Globus pallidus (tissue), 1 donor: ENCODE data around the gene PLPP7.
A peak's percentile ranks its signal among the peaks of the same experiment; 100 is the strongest.

Source experiments
- DNase-seq: peaks from one replicate; pipeline ENCODE4 v3.0.0-alpha.2; 2015; ENCODE audit warnings: low spot score

Gene PLPP7

DNA sequence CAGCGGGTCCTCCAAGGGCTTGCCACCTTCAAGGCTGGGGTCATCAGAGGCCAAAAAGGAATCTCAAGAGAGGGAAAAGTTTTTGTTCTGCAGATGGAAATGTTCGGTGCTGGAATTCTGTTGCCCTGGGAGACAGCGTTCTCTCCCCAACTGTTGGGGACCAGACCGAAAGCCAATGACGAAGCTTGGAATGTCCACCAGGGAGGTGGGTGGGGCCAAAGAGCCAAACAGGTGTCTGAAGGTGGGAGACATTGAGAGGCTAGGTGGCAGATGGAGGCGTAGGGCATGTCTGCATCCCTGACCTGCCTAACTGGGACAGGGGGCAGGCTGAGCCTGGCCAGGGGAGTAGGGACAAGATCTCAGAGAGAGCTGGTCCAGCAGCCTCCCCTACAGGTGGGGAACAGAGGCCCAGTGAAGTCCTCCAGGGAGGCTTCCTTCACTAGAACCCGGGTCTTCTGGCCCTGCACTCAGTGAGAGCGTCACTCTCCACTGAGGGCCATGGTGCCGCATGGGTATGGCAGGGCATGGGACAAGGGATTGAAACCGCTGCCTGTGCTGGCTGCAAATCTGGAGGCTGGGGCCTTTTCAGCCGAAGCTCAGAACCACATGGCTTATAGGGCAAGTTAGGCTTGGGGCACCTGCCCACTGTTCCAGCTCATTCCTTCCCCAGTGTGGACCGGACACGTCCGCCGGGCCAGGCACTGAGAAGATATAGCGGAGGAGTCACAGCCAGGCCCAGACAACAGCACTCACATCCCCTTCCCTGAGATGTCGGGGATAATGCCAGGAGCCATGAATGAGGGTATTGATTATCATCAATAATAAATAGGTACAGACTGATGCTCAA lies 8.2 kb upstream of the PLPP7 start:
- DNase-seq, result no peak

DNA sequence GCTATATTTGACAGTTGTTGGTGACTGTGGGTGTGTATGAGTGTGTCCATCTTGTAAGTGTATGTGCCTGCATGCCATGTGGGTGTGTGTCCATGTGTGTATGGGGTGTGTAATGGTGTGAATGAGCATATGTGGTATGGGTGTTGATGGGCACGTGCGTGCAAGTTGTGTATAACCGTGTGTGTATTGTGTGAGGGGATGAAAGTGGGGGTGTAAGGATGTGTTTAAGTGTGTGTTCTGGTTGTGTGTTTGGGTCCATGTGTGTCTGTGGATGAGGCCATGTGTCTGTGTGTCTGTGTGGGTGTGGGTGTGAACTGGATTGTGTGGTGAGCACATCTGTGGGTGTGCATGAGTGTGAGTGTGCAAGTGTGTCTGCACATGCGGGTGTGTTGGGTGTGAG lies 7.3 kb upstream of the PLPP7 start:
- DNase-seq, result no peak

DNA sequence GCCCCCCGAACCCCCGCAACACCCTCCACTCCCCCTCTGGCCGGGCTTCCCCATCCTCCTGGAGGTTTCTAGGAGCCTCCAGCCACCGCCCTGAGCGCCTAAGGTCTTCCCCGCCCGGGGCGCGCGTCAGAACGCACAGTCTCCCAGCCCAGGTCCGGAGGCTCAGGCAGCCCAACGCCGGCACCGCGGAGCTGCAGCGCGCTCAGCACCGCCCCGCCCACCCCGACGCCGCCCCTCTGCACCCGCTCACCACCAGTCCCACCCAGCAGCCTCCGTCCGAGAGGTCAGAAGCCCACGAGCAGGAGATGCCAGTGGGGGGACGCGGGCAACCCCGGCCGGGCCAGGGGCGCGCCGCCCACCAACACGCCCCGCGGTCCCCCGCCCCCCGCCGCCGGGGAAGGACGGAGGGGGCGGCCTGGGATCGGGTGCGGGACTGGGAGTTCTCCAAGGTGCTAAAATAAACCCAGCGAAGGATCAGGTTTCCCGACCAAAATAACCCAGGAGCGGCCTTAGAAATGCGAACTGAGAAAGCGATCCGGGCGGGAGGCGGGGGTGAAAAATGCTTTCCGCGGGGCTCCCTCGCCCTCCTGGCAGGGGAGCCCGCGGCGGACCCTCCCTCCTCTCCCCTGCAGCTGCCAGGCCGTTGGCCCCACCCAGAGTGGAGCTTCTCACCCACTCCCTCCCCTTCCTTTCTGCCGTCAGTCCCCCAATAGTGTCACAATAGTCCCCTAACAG lies 6.7 kb upstream of the PLPP7 start:
- no peak for DNase-seq

DNA sequence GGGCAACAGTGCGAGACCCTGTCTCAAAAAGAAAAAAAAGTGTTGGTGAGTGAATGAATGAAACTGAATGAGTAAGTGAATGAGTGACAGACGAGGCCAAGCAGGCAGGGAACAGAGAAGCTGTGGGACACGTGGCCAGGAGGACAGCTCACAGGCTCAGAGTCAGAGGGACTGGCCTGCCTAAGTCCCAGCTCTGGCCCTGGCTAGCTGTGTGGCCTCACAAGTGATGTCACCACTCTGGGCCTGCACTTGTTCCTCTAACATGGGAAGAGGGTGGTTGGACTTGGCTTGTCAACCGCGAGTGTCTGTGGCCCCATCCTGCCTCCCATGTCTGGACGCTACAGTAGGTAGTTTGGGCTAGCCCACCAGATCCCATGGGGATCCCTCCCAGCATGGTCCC lies 4.7 kb upstream of the PLPP7 start:
- DNase-seq, result no peak

DNA sequence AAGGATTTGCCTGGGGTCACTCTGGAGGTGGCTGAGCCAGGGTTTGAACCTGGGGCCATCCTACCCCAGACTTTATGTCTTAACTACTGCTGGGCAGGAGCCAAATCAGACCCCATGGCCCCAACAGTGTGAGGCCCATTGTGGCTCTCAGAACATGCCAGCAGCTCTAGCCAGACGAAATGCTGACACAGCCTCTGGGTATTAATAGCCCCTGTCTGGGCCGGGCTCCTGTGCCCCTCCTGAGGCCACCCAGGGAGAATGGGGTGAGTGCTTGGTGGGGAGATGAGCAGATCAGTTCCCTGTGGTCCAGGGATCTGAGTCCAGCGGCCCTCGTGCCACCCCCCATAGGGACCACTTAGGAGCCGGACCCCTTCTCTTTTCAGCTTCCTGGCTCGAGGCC lies 2.2 kb upstream of the PLPP7 start:
- DNase-seq, result no peak

DNA sequence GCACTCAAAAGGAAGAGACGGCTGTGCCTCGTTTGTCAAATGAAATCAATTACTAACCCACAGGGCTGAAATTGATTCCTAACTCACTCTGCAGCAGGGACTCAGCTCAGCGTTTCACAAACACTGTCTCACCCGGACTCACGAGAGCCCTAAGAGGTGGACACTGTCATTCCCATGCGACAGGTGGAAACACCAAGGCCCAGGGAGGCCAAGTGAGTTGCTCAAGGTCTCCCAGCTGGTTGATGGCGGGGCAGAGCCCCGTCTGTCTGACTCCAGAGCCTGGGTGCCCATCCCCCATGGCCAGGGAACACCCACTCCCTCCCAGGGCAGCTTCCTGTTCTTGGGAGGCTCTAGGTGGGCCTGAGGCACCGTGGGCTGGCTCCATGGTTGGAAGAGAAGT lies 1.3 kb upstream of the PLPP7 start:
- DNase-seq, result no peak

DNA sequence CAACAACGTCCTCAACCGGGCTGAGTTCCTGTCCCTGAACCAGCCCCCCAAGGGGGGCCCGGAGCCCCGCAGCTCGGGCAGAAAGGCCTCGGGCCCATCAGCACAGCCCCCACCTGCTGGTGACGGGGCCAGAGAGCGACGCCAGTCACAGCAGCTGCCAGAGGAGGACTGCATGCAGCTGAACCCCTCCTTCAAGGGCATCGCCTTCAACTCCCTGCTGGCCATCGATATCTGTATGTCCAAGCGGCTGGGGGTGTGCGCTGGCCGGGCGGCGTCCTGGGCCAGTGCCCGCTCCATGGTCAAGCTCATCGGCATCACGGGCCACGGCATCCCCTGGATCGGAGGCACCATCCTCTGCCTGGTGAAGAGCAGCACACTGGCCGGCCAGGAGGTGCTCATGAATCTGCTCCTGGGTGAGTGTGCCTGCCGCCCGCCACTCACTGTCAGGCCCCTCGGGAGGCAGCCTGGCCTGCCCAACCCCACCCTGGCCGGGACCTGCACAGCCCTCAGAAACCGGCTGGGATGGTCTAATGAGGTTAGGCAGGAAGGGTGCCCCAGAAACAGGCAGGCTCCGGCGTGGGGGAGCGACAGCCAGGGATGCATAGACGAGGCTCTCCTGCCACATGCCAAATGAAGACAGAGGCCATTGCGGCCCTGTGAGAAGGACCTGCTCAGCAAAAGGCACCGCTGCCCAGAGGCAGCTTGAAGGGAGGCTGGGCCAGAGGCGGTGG lies 678 bp downstream of the PLPP7 start:
- DNase-seq, result peak; percentile 48

DNA sequence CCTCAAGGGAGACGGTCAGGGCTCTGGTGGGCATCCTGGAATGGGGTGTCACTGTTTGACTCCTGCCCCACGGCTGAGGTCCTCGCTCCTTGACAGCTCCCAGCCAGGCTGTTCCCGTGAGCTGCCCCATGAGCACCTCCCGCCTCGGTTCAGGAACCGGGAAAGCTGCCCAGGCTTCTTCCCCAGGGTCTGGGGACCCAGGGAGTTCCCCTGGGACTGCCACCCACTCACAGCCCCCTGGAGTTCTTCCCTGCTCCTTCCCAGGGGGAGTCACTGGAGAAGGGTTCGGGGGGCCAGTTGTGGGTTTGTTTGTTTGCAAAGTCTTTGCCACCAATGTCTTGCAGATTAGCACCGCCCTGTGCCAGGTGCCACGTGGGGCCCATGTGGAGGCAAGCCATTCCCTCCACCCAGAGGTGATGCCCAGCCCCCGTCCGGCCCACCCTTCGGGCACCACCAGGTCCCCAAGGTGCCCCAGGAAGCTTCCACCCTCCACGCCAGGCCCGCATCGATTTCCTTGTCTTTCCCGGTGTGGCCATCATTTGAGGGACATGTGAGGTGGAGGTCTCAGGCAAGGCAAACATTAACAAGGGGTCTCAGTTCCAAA lies 1.3 kb downstream of the PLPP7 start:
- DNase-seq, result no peak

DNA sequence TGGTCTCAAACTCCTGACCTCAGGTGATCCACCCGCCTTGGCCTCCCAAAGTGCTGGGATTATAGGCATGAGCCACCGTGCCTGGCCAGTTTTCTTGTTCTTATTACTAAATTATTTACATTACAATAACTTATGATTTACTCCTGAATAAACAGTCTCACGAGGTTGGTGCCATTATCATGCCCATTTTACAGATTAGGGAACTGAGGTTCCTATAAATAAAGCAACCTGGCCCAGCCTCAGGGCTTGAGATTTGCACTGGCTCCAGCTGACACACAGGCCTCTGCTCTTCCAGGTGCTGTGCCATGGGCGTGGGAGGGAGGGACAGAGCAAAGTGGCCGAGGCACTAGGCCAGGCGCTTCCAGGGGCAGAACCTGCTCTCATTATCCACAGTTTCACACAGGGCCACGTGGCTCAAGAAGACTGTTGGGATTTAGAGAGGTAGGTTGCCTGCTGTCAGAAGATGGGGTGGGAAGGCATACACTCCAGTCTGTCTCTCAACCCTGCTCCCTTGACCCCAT lies 2.3 kb downstream of the PLPP7 start:
- no peak for DNase-seq

DNA sequence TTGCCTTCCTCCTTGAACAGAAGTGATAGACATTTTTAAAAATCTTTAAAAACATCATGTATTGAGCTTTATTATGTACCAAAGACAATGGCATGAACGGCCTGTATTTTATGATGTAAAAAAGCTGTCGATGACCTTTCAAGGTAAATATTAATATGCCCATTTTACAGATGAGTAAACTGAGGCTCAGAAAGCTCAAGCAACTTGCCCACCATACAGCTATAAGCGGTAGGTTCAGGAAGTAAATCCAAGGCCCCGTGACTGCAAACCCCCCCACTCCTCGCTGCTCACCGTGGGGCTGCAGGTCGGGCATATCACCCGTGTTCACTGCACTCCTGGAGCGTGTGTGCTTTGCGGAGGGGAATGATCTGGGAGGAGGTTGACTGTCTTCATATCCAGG lies 3.4 kb downstream of the PLPP7 start:
- DNase-seq, result no peak

DNA sequence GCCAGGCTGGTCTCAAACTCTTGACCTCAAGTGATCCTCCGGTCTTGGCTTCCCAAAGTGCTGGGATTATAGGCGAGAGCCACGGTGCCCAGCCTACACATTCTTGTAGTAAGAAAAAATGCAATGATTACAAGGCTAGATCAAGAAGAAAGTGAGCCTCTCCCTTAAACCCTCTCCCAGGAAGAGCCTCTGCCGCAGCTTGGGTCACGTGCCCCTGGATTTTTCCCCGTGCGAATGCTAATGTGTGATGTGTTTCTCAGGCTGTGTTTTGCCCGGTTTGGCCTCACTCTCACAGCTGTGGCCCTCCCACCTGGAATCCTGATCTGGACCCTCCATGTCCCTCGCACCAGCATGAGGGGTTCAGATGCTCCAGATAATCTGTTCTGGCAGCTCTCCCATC lies 6.9 kb downstream of the PLPP7 start:
- no peak for DNase-seq

DNA sequence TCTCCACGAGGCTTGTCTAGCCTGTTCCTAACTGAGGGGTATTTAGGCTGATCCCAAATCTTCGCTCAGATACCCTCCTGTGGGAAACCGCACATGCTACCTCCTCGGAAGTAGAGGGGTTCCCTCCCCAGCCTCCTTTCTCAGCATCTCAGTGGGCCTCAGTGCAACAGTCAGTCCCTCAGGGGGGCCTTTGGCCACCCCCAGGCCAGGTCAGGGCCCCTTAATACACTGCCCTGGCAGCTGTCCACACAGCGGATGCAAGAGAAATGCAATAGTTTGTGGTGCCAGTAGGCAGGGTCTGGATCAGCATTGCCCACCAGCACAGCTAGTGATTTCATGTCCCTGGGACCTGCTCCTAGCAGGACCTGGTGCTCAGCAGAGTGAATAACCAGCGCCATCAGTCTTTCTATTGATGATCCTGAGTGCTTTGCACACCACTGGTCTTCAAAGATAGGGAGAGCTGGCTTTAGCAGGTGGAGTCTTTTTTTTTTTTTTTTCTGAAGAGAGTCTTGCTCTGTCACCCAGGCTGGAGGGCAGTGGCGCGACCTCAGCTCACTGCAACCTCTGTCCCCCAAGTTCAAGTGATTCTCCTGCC lies 7.5 kb downstream of the PLPP7 start:
- no peak for DNase-seq

DNA sequence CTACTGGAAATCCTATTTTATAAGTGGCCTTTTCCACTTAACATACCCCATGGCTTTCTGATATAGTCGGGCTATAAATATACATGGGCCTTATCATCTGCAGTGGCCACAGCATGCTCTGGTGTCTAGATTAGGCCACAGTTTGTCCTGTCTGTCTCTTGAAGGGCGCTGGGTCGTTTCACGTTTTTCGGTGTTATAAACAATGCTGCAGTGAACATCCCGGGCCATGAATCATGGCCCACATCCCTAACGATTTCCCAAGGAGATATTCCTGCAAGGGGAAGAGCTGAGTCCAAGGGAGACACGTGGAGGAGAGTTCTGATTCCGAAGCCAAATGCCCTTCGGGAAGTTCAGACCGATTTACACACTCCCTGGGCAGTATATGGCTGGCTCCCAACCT lies 8.4 kb downstream of the PLPP7 start:
- DNase-seq, result no peak

DNA sequence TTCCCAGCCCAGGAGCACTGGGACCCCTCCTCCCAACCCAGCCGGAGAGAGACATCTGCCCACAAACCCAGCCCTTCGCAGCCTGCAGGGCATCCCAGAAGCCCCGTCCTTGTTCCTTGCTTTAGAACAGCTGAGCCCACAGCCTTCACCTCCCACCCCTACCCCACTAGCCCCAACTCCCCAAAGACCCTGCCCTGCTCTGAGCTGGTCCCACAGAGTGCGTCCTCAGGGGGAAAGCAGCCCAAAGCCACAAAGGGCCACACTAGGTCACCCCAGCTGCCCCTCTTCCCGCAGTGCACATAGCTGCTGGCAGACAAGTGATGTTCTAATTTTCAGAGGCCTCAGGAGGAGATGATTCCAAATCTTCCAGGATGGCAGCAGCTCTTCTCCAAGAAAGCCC lies 8.8 kb downstream of the PLPP7 start:
- DNase-seq, result no peak

DNA sequence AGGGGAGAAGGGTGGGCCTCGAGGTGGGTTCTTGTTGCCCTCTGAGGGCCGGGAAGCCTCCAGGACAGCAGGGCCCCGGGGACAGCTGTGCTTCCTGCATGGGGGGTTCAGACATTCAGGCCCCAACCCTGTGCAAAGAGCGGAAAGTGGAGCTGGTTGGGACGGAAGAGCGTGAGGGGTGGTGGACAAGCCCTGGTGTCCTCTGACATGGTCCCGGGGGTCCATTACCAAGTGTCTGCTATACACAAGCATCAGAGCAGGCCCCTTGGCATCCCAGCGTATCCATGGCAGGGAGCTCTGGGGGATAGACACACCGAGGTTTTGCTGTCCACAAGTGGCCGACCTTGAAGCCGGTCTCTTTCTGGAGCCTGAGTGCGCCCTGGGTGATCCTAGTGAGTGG lies 9.3 kb downstream of the PLPP7 start:
- no peak for DNase-seq

DNA sequence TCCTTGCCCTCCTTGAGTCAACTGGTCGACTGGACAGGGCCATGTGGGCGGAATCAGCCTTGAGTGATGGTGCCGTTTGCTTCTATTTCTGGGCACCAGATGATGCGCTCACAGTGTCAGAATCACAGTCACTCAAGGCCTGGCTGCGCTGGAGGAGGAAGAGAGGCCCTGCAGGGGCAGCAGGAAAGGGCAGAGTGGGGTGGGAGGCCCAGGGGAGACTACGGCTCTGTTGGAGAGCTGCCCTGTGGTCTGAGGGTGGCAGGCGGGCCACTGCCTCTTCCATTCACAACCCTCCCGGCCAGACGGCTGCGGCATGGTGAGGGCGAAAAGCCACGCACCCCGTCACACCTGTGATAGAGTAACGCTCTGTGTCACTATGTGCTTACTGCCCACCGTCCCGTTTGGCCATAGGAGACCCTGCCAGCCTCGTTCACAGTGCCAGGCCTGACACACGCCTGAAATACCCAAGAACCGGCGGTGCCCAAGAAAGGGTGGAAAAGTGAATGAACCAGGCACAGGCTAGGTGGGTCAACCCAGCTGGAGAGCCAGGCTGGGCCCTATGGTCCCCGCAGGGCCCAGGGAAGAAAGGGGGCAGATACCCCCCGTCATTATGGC lies 9.9 kb downstream of the PLPP7 start:
- DNase-seq, result no peak

DNA sequence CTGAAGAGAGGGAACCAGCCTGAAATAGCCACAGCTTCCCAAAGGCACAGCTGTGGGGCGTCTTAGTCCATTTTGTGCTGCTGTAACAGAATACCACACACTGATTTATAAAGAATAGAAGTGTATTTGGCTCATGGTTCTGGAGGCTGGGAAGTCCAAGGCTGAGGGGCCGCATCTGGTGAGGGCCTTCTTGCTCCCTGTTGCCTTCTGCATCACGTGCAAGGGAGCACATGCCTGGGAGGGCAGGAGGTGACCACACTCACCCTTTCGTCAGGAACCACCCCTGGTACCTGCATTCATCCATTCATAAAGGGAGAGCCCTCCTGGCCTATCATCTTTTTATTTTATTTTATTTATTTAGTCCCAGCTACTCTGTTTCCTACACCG lies 10.4 kb downstream of the PLPP7 start:
- no peak for DNase-seq

DNA sequence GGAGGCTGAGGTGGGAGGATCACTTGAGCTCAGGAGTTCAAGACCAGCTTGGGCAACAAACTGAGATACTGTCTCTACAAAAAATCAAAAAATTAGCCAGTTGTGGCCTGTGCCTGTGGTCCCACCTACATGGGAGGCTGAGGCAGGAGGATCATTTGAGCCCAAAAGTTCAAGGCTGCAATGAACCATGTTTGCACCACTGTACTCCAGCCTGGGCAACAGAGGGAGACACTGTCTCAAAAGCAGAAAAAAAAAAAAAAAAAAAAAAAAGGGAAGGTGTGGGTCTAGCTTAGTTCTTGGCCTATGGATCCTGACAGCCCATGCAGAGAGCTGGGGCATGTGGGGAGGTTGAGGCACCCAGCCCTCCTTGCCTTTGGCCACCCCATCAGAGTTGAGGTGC lies 10.9 kb downstream of the PLPP7 start:
- no peak for DNase-seq

DNA sequence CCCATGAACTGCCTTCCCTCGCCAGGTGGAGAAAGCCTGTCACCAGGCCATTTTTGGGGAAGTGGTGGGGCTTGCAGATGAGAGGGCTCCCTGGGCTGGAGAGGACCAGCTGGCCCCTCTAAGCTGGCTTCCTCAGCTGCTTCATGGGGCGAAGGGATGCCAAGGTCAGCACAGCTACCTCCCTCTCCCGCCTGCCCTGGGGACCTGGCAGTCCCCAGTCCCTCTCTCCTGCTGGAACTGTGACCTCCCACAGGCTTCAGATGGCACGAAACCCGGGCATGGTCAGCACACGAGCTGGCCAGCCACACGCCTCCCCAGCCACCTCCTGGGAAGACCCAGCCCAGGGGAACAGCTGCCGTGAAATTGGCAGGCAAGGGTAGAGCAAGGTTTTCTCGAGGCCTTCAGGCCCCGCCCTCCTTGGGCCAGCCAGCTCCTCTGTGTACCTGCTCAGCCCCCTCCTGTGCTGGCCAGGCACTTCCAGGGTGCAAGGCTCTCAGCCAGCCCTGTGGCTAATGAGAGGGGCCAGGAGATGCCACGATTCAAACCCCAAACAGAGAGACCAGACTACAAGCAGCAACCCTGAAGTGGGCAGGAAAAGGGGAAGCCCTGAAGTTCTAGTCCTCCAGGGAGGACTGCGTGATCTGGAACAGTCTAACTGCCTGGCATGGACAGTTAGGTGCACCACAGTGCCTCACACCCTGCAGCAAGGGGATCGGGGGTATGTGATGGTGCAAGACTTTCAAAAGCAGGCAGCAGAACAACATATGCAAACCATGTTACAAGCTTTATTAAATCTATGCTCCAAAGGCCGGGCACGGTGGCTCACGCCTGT lies 12.9 kb downstream of the PLPP7 start:
- no peak for DNase-seq
